Lower lobe of right lung (tissue), 2 donors: Measurements from ENCODE around the gene PNMA5. TPM values are rescaled to one million over a fixed set of nuclear protein-coding genes. Genes with fewer than 3 reads are reported as not detected.
A peak's percentile ranks its signal among the peaks of the same experiment; 100 is the strongest.

ENCODE experiments used
- ATAC-seq, 2 donors: fragments of 200-7000 bp; cut with Tn5 transposase; one replicate each; pipeline ENCODE4 v1.9.1; 2020 to 2022; ENCODE audit warnings: mild to moderate bottlenecking in 2 of 2, moderate library complexity in 2 of 2
- DNase-seq: peaks from one replicate; pipeline ENCODE4 v3.0.0-alpha.2; 2020
- H3K27ac ChIP-seq: fragments of 200-600 bp; one replicate; pipeline ENCODE4 v1.8.0; 2022
- H3K27me3 ChIP-seq: fragments of 200-600 bp; one replicate; pipeline ENCODE4 v1.8.0; 2022; ENCODE audit warnings: low read depth
- H3K36me3 ChIP-seq: fragments of 200-600 bp; one replicate; pipeline ENCODE4 v1.8.0; 2022; ENCODE audit warnings: mild to moderate bottlenecking
- H3K4me1 ChIP-seq: fragments of 200-600 bp; one replicate; pipeline ENCODE4 v1.8.0; 2022
- H3K4me3 ChIP-seq: fragments of 200-600 bp; one replicate; pipeline ENCODE4 v1.8.0; 2022; ENCODE audit warnings: mild to moderate bottlenecking
- H3K9me3 ChIP-seq: fragments of 200-600 bp; one replicate; pipeline ENCODE4 v1.8.0; 2022
- intact Hi-C: fragments of 100-400 bp; cut with DNase I; formaldehyde crosslinking; loops from one replicate; pipeline ENCODE4 v1.11.0; 2022
- total RNA-seq: library from RNA; stranded (reverse); fragmentation: NEBNext Ultra II Directional; extraction: Animal tissue kit (Norgen Biotek cat#: 25700); gene quantifications from one replicate; pipeline ENCODE4 v1.2.1, GENCODE V29; 2021
- TF ChIP-seq, protein P1 (sequence below): fragments of 200-600 bp; IDR thresholded peaks from one replicate; pipeline ENCODE4 v1.8.0; 2022; ENCODE audit warnings: antibody characterized with exemption, mild to moderate bottlenecking
- donor health status: DM: no; HTN: yes; CAD: no; lungs with severe emphysema.

Gene PNMA5
- total RNA-seq, 1 donor from 2014 or later = 0.18 TPM

DNA sequence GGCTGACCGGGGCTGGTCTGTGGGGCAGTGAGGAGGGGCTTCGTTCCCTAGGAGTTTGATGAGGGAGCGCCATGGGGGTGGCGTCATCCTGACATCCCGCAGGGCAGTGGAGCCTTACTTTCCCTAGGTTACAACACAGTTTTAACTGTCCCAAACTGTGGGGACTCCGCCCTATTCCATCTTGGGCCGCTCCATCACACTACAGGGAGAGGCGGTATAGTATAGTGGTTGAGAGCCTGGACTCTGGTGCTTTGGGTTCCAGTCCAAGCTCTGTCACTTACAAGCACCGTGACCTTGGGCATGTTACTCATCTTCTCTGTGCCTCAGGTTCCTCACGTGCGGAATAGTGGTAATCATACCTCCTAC is 51.9 kb downstream of the PNMA5 start:
- Histone ChIP-seq H3K27ac (peak overlapping the region; percentile 79), H3K4me3 (peak overlapping the region; percentile 55), H3K9me3 (no peaks in the 10 kb centered on the region), H3K36me3 (no peaks in the 10 kb centered on the region), H3K27me3 (no peaks in the 10 kb centered on the region), H3K4me1 (peaks cover 6% of the 10 kb centered on the region)
- ATAC-seq (peak in 1 of 2 donors; percentile 18), DNase-seq (no peak)
- intact Hi-C loops = no loop called here
- TF ChIP-seq, protein P1, sequence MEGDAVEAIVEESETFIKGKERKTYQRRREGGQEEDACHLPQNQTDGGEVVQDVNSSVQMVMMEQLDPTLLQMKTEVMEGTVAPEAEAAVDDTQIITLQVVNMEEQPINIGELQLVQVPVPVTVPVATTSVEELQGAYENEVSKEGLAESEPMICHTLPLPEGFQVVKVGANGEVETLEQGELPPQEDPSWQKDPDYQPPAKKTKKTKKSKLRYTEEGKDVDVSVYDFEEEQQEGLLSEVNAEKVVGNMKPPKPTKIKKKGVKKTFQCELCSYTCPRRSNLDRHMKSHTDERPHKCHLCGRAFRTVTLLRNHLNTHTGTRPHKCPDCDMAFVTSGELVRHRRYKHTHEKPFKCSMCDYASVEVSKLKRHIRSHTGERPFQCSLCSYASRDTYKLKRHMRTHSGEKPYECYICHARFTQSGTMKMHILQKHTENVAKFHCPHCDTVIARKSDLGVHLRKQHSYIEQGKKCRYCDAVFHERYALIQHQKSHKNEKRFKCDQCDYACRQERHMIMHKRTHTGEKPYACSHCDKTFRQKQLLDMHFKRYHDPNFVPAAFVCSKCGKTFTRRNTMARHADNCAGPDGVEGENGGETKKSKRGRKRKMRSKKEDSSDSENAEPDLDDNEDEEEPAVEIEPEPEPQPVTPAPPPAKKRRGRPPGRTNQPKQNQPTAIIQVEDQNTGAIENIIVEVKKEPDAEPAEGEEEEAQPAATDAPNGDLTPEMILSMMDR = no peak

DNA sequence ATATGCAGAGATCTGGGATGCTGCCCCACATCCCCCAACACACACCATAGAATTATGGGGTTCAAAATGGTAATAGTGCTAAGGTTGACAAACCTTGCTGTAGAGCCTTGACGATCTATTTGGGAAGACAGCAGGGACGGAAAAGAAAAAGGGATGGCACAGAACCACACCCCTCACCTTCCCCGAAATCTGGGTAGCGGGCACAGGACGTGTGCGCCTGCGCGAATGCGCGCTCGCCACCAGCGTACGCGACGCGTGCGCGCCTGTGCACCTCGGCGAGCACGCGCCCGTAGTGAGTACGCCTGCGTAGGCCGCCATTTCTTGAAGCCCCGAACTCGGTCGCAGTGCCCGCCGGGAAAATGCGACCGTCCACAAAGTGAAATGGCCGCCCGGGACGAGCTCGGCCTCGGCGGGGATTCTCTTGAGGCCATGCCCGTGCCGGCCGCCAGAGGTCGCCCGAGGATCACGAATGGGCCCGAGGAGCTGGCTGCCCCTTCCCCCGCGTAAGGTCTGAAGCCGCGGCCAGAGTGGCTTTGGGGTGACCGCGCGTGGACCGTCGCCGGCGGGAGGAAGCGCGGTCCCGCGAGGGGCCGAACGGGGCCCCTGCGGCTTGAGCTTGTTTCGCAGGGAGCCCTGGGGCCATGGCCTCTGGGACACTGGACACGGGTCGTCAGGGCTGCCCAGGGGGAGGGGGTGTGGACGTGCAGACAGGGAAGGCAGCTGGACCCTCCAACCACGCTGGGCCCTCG is 52.4 kb downstream of the PNMA5 start:
- H3K9me3 ChIP-seq = no peaks in the 10 kb centered on the region
- intact Hi-C loops = no loop called here
- peak overlapping the region; percentile 55 for H3K4me3 ChIP-seq
- no peaks in the 10 kb centered on the region for H3K27me3 ChIP-seq
- peak; percentile 96 to 98 for ATAC-seq
- H3K27ac ChIP-seq = peak overlapping the region; percentile 79
- DNase-seq = peak; percentile 93
- H3K4me1 ChIP-seq = peaks cover 6% of the 10 kb centered on the region
- TF ChIP-seq, protein P1 = peak; percentile 91
- no peaks in the 10 kb centered on the region for H3K36me3 ChIP-seq

Other genes with a start within 250 kb of the PNMA5 start
- not detected for gene MAGEA2, start 240.3 kb downstream of the PNMA5 start, total RNA-seq
- gene CSAG3, start 234.9 kb downstream of the PNMA5 start, total RNA-seq = not detected
- gene MAGEA6, start 224.4 kb downstream of the PNMA5 start, total RNA-seq = not detected
- gene CETN2, start 163.4 kb downstream of the PNMA5 start, total RNA-seq = 33.2 TPM
- gene NSDHL, start 163.1 kb downstream of the PNMA5 start, total RNA-seq = 18.1 TPM
- gene ZNF185, start 96.0 kb downstream of the PNMA5 start, total RNA-seq = 17.9 TPM
- 0.41 TPM for gene PNMA3, start 62.4 kb upstream of the PNMA5 start, total RNA-seq
- gene PNMA6A, start 78.3 kb upstream of the PNMA5 start, total RNA-seq = 1.2 TPM
- not detected for gene MAGEA1, start 185.2 kb upstream of the PNMA5 start, total RNA-seq